Neural cell (in vitro differentiated cells): ENCODE data around the gene TPRG1L. TPM values are rescaled to one million over a fixed set of nuclear protein-coding genes. Genes with fewer than 3 reads are reported as not detected.

Experiments
- H2AFZ ChIP-seq: fragments of 200-600, 300-800 bp; sonication (generic), shearing (Covaris generic); 2 replicates; pipeline ENCODE4 v1.6.0; 2014; ENCODE audit warnings: low read depth, mild to moderate bottlenecking, antibody characterized with exemption, low read length, moderate library complexity
- H3F3A ChIP-seq: fragments of 200-600 bp; shearing (Covaris generic); 2 replicates; pipeline ENCODE4 v1.6.1; 2016; ENCODE audit warnings: mild to moderate bottlenecking, moderate library complexity, mixed read lengths, antibody characterized with exemption, low read length; ENCODE audit not compliant: insufficient read depth, poor library complexity, severe bottlenecking
- H3K27ac ChIP-seq: fragments of 200-600, 300-800 bp; sonication (generic), shearing (Covaris generic); 2 replicates; pipeline ENCODE4 v1.5.1; 2014; ENCODE audit warnings: mild to moderate bottlenecking, low read length, moderate library complexity
- H3K27me3 ChIP-seq: fragments of 300-800, 200-600 bp; sonication (generic), shearing (Covaris generic); 2 replicates; pipeline ENCODE4 v1.6.0; 2014; ENCODE audit warnings: mild to moderate bottlenecking, low read depth, low read length, moderate library complexity; ENCODE audit not compliant: insufficient read depth
- H3K36me3 ChIP-seq: fragments of 300-800, 200-600 bp; sonication (generic), shearing (Covaris generic); 2 replicates; pipeline ENCODE4 v1.5.1; 2014; ENCODE audit warnings: mild to moderate bottlenecking, antibody characterized with exemption, low read length, moderate library complexity; ENCODE audit not compliant: insufficient read depth
- H3K4me2 ChIP-seq: fragments of 300-800, 200-600 bp; sonication (generic), shearing (Covaris generic); 2 replicates; pipeline ENCODE4 v1.6.0; 2014; ENCODE audit warnings: mild to moderate bottlenecking, low read length
- H3K4me3 ChIP-seq: fragments of 300-800, 200-600 bp; sonication (generic), shearing (Covaris generic); 2 replicates; pipeline ENCODE4 v1.5.1; 2014; ENCODE audit warnings: mild to moderate bottlenecking, low read length, moderate library complexity
- H3K79me2 ChIP-seq: fragments of 200-600 bp; shearing (Covaris generic); replicated peaks from 2 replicates; pipeline ENCODE4 v1.6.0; 2014; ENCODE audit warnings: mild to moderate bottlenecking, low read length, moderate library complexity; ENCODE audit not compliant: insufficient read depth
- H3K9ac ChIP-seq: fragments of 300-800, 200-600 bp; sonication (generic), shearing (Covaris generic); 2 replicates; pipeline ENCODE4 v1.6.1; 2016; ENCODE audit warnings: mild to moderate bottlenecking, low read length, mixed read lengths
- H3K9me2 ChIP-seq: fragments of 200-600 bp; shearing (Covaris generic); 2 replicates; pipeline ENCODE4 v1.6.1; 2016; ENCODE audit warnings: mild to moderate bottlenecking, low read length, mixed read lengths; ENCODE audit not compliant: insufficient read depth
- H3K9me3 ChIP-seq: fragments of 200-600, 300-800 bp; sonication (generic), shearing (Covaris generic); 2 replicates; pipeline ENCODE4 v1.6.1; 2016; ENCODE audit warnings: mild to moderate bottlenecking, mixed run types, low read length, moderate library complexity, mixed read lengths
- H4K20me1 ChIP-seq: fragments of 200-600 bp; shearing (Covaris generic); 2 replicates; pipeline ENCODE4 v1.6.1; 2016; ENCODE audit warnings: mild to moderate bottlenecking, mixed run types; ENCODE audit not compliant: insufficient read depth
- EP300 ChIP-seq: fragments of 450-650 bp; conservative IDR thresholded peaks from 2 replicates; pipeline ENCODE4 v1.6.1; 2014; ENCODE audit warnings: antibody characterized with exemption, mild to moderate bottlenecking, moderate library complexity; ENCODE audit not compliant: poor library complexity, severe bottlenecking
- EZH2 ChIP-seq: fragments of 200-600, 300-800 bp; shearing (Covaris generic), sonication (generic); IDR thresholded peaks from 2 replicates; pipeline ENCODE4 v1.6.1; 2014; ENCODE audit warnings: antibody characterized with exemption, low read length, borderline replicate concordance, mild to moderate bottlenecking; ENCODE audit not compliant: insufficient read depth, poor library complexity, severe bottlenecking
- MXI1 ChIP-seq: fragments of 450-650 bp; conservative IDR thresholded peaks from 2 replicates; pipeline ENCODE4 v1.6.1; 2014; ENCODE audit warnings: antibody characterized with exemption, mild to moderate bottlenecking; ENCODE audit not compliant: poor library complexity, severe bottlenecking
- POLR2AphosphoS5 ChIP-seq: IDR thresholded peaks from 2 replicates; pipeline ENCODE4 v1.6.1; 2012
- RAD21 ChIP-seq: fragments of 450-650 bp; conservative IDR thresholded peaks from 2 replicates; pipeline ENCODE4 v1.6.1; 2014; ENCODE audit warnings: antibody characterized with exemption, mild to moderate bottlenecking, moderate library complexity
- SMC3 ChIP-seq: fragments of 450-650 bp; conservative IDR thresholded peaks from 2 replicates; pipeline ENCODE4 v1.6.1; 2014; ENCODE audit warnings: antibody characterized with exemption, mild to moderate bottlenecking, moderate library complexity; ENCODE audit not compliant: poor library complexity
- TAF1 ChIP-seq: IDR thresholded peaks from 2 replicates; pipeline ENCODE4 v1.6.1; 2012; ENCODE audit warnings: low read depth
- polyA plus RNA-seq: library from polyadenylated mRNA; depleted of rRNA; stranded (reverse); fragments of >200 nt; gene quantifications from 2 replicates; pipeline ENCODE4 v1.2.3, GENCODE V29; 2014
- TF ChIP-seq, protein P1 (sequence below): fragments of 450-650 bp; IDR thresholded peaks from 2 replicates; pipeline ENCODE4 v1.5.1; 2014; ENCODE audit warnings: antibody characterized with exemption, mild to moderate bottlenecking, moderate library complexity; ENCODE audit not compliant: poor library complexity, severe bottlenecking
- TF ChIP-seq, protein P2 (sequence below): IDR thresholded peaks from 2 replicates; pipeline ENCODE4 v1.6.1; 2012; ENCODE audit warnings: borderline replicate concordance

Gene TPRG1L
- polyA plus RNA-seq, 1 donor from 2014 or later = 22.4 TPM

DNA sequence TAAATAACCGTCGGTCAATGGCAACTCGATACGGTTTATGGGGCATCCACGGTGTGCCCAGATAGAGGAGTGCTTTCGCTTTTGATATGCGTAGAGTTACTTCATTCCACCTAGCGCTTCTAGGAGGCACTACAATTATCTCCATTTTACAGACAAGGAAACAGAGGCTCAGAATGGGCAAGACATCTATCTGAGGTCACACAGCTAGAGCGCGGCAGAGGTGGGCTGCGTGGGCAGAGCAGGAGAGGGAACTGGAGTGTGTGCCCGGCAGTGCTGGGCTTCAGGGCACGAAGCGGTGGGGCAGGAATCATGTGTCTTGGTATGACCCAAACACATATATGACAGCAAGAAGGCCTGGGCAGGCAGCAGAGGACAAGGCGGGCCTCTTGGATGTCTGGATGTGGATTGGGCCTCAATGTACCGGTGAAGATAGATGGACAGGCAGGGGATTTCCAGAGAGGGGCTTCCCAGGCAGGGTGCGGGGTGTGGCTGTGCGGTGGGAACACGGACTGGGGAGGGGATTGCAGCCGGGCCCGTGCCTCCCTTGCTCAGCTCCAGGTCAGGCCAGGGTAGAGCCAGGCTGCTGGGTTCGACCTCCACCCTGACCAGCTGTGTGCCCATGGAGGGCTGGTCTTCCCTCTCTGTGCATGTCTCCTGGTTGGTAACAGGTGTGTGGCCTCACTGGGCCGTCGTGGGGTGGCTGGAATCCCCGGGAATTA lies 48.7 kb downstream of the TPRG1L start:
- Histone ChIP-seq H3K79me2 (no peaks in the 10 kb centered on the region), H3K4me3 (no peak overlapping the region), H3K27ac (no peak overlapping the region), H3K9me3 (no peaks in the 10 kb centered on the region), H3F3A (no peaks in the 10 kb centered on the region), H3K36me3 (no peaks in the 10 kb centered on the region), H2AFZ (no peak overlapping the region), H3K4me2 (no peak overlapping the region), H3K27me3 (no peaks in the 10 kb centered on the region), H4K20me1 (no peaks in the 10 kb centered on the region), H3K9ac (no peak overlapping the region), H3K9me2 (no peaks in the 10 kb centered on the region)
- TF ChIP-seq RAD21 (no peak), EP300 (no peak), POLR2AphosphoS5 (no peak), EZH2 (no peak), MXI1 (no peak), SMC3 (no peak), TAF1 (no peak)
- TF ChIP-seq, protein P1, sequence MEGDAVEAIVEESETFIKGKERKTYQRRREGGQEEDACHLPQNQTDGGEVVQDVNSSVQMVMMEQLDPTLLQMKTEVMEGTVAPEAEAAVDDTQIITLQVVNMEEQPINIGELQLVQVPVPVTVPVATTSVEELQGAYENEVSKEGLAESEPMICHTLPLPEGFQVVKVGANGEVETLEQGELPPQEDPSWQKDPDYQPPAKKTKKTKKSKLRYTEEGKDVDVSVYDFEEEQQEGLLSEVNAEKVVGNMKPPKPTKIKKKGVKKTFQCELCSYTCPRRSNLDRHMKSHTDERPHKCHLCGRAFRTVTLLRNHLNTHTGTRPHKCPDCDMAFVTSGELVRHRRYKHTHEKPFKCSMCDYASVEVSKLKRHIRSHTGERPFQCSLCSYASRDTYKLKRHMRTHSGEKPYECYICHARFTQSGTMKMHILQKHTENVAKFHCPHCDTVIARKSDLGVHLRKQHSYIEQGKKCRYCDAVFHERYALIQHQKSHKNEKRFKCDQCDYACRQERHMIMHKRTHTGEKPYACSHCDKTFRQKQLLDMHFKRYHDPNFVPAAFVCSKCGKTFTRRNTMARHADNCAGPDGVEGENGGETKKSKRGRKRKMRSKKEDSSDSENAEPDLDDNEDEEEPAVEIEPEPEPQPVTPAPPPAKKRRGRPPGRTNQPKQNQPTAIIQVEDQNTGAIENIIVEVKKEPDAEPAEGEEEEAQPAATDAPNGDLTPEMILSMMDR = no peak
- TF ChIP-seq, protein P2, sequence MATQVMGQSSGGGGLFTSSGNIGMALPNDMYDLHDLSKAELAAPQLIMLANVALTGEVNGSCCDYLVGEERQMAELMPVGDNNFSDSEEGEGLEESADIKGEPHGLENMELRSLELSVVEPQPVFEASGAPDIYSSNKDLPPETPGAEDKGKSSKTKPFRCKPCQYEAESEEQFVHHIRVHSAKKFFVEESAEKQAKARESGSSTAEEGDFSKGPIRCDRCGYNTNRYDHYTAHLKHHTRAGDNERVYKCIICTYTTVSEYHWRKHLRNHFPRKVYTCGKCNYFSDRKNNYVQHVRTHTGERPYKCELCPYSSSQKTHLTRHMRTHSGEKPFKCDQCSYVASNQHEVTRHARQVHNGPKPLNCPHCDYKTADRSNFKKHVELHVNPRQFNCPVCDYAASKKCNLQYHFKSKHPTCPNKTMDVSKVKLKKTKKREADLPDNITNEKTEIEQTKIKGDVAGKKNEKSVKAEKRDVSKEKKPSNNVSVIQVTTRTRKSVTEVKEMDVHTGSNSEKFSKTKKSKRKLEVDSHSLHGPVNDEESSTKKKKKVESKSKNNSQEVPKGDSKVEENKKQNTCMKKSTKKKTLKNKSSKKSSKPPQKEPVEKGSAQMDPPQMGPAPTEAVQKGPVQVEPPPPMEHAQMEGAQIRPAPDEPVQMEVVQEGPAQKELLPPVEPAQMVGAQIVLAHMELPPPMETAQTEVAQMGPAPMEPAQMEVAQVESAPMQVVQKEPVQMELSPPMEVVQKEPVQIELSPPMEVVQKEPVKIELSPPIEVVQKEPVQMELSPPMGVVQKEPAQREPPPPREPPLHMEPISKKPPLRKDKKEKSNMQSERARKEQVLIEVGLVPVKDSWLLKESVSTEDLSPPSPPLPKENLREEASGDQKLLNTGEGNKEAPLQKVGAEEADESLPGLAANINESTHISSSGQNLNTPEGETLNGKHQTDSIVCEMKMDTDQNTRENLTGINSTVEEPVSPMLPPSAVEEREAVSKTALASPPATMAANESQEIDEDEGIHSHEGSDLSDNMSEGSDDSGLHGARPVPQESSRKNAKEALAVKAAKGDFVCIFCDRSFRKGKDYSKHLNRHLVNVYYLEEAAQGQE = no peak

DNA sequence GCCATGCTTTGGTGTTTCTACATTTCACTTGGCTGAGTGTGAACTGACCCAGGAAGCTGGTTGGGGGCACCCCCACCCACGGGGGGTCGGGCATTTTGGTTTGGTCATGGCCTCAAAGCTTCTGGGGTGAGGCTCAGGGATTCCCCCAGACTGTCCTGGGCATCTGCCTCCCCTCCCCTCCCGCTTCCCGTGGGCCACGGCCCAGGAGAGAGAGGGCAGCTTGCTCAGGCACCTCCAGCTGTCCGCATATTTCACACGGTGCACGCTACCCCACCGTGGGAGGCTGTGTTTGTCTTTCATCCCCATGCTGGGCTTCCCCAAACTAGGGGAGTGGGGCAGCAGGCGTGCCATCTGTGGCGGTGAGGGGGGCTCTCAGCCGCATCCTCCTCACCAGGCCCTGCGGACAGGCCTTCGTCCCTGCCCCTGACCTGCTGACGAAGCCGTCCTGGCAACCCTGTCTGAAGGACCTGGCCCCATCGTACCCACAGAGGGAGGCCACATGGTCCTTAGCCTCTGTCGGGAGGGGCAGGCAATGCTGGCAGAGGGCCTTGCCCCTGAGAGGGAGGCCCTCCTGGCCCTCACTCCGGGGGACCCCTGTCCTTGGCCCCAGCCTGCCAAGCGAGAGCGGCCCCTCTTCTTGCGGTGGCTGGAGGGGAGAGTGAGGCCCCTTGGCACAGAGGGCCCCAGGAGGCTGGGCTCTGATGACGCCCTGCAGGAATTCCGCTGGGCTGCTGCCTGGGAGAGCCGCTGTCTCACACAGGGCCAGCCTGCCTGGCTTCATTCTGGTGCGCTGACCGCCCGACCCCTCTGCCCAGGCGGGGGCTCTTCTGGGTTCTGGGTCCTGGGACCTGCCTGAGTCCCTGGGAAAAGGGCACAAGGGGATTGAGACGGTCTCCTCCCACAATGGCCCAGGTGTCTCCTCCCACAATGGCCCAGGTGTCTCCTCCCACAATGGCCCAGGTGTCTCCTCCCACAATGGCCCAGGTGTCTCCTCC lies 49.6 kb downstream of the TPRG1L start:
- Histone ChIP-seq H3K79me2 (no peaks in the 10 kb centered on the region), H3K27me3 (no peaks in the 10 kb centered on the region), H3F3A (no peaks in the 10 kb centered on the region), H3K27ac (no peak overlapping the region), H3K9ac (no peak overlapping the region), H3K4me3 (no peak overlapping the region), H3K4me2 (no peak overlapping the region), H3K36me3 (no peaks in the 10 kb centered on the region), H4K20me1 (no peaks in the 10 kb centered on the region), H3K9me2 (no peaks in the 10 kb centered on the region), H2AFZ (no peak overlapping the region), H3K9me3 (no peaks in the 10 kb centered on the region)
- no peak for TF ChIP-seq MXI1
- TF ChIP-seq RAD21 = no peak
- TF ChIP-seq EZH2 = no peak
- no peak for TF ChIP-seq TAF1
- TF ChIP-seq, protein P1 = no peak
- no peak for TF ChIP-seq EP300
- no peak for TF ChIP-seq SMC3
- TF ChIP-seq POLR2AphosphoS5 = no peak
- TF ChIP-seq, protein P2 = no peak
